GM23338 (cell line): Measurements from ENCODE around the gene BBX. TPM values are rescaled to one million over a fixed set of nuclear protein-coding genes. Genes with fewer than 3 reads are reported as not detected.

ENCODE experiments used
- ATAC-seq: fragments of 200-7000 bp; cut with Tn5 transposase; 3 replicates; pipeline ENCODE4 v1.9.1; 2020
- DNase-seq: peaks from one replicate; pipeline ENCODE4 v3.0.0-alpha.2; 2015; ENCODE audit warnings: low spot score
- H2AFZ ChIP-seq: fragments of 200-600 bp; sonication (generic); 2 replicates; pipeline ENCODE4 v1.8.0; 2016; ENCODE audit warnings: antibody characterized with exemption, mild to moderate bottlenecking, moderate library complexity
- H3F3A ChIP-seq: fragments of 200-600 bp; sonication (generic); replicated peaks from 2 replicates; pipeline ENCODE4 v1.8.0; 2017; ENCODE audit warnings: antibody characterized with exemption, mixed run types, low read depth
- H3K27ac ChIP-seq: fragments of 200-600 bp; sonication (generic); 2 replicates; pipeline ENCODE4 v1.6.1; 2016; ENCODE audit warnings: low read depth
- H3K27me3 ChIP-seq: fragments of 200-600 bp; sonication (generic); 2 replicates; pipeline ENCODE4 v1.8.0; 2016; ENCODE audit warnings: mild to moderate bottlenecking, mixed run types, moderate library complexity; ENCODE audit not compliant: insufficient read depth
- H3K36me3 ChIP-seq: fragments of 200-600 bp; sonication (generic); 2 replicates; pipeline ENCODE4 v1.8.0; 2016; ENCODE audit warnings: mild to moderate bottlenecking; ENCODE audit not compliant: insufficient read depth
- H3K4me1 ChIP-seq: fragments of 200-600 bp; sonication (generic); 2 replicates; pipeline ENCODE4 v1.8.0; 2016; ENCODE audit warnings: mild to moderate bottlenecking, moderate library complexity; ENCODE audit not compliant: insufficient read depth
- H3K4me2 ChIP-seq: fragments of 200-600 bp; sonication (generic); 2 replicates; pipeline ENCODE4 v1.7.1; 2017; ENCODE audit warnings: mixed run types
- H3K4me3 ChIP-seq: fragments of 200-600 bp; sonication (generic); 2 replicates; pipeline ENCODE4 v1.6.1; 2016; ENCODE audit warnings: mixed run types
- H3K79me2 ChIP-seq: fragments of 200-600 bp; sonication (generic); replicated peaks from 2 replicates; pipeline ENCODE4 v1.8.0; 2017; ENCODE audit warnings: mild to moderate bottlenecking; ENCODE audit not compliant: insufficient read depth
- H3K9me2 ChIP-seq: fragments of 200-600 bp; sonication (generic); 2 replicates; pipeline ENCODE4 v1.8.0; 2017; ENCODE audit not compliant: insufficient read depth
- H4K20me1 ChIP-seq: fragments of 200-600 bp; sonication (generic); replicated peaks from 2 replicates; pipeline ENCODE4 v1.8.0; 2017; ENCODE audit warnings: mild to moderate bottlenecking; ENCODE audit not compliant: insufficient read depth
- H3K27ac Mint-ChIP-seq: 2 replicates; pipeline ENCODE4 v1.8.0; 2020; ENCODE audit warnings: inconsistent platforms, mild to moderate bottlenecking, moderate library complexity, mixed read lengths
- H3K27me3 Mint-ChIP-seq: 3 replicates; pipeline ENCODE4 v1.8.0; 2022; ENCODE audit warnings: low read depth, mild to moderate bottlenecking, moderate library complexity, mixed read lengths, inconsistent platforms; ENCODE audit not compliant: insufficient read depth, poor library complexity
- H3K36me3 Mint-ChIP-seq: 3 replicates; pipeline ENCODE4 v1.8.0; 2021; ENCODE audit warnings: low read depth, mild to moderate bottlenecking, inconsistent platforms, moderate library complexity, mixed read lengths
- H3K4me1 Mint-ChIP-seq: 3 replicates; pipeline ENCODE4 v1.8.0; 2020; ENCODE audit warnings: mild to moderate bottlenecking, inconsistent platforms, mixed read lengths
- H3K4me3 Mint-ChIP-seq: 3 replicates; pipeline ENCODE4 v1.8.0; 2021; ENCODE audit warnings: moderate library complexity, mild to moderate bottlenecking, inconsistent platforms, mixed read lengths
- H3K9me3 Mint-ChIP-seq: 3 replicates; pipeline ENCODE4 v1.8.0; 2020; ENCODE audit warnings: moderate library complexity, mild to moderate bottlenecking, inconsistent platforms, mixed read lengths
- CREB1 ChIP-seq: fragments of 250-450 bp; sonication (Bioruptor Pico); IDR thresholded peaks from 2 replicates; pipeline ENCODE4 v1.5.0; 2020; ENCODE audit warnings: low read depth, mild to moderate bottlenecking, moderate library complexity
- POLR2AphosphoS5 ChIP-seq: IDR thresholded peaks from 2 replicates; pipeline ENCODE4 v1.6.1; 2016; ENCODE audit warnings: antibody characterized with exemption, low read depth
- STAT1 ChIP-seq: IDR thresholded peaks from one replicate; pipeline ENCODE4 v1.6.1; 2016; ENCODE audit warnings: antibody characterized with exemption; ENCODE audit not compliant: unreplicated experiment
- ZNF114 ChIP-seq: fragments of 250-450 bp; sonication (Bioruptor Pico); IDR thresholded peaks from 2 replicates; pipeline ENCODE4 v1.5.0; 2020; ENCODE audit warnings: mild to moderate bottlenecking, moderate library complexity
- ZNF331 ChIP-seq: fragments of 250-450 bp; sonication (Bioruptor Pico); IDR thresholded peaks from 2 replicates; pipeline ENCODE4 v1.5.0; 2020; ENCODE audit warnings: low read depth, mild to moderate bottlenecking, moderate library complexity
- polyA plus RNA-seq: library from polyadenylated mRNA; unstranded; fragments of >200 nt; fragmentation: Nextera tagmentation; extraction: Ambion mirVana; gene quantifications from 2 replicates; pipeline ENCODE4 v1.2.1, GENCODE V29; 2016
- total RNA-seq: library from RNA; depleted of rRNA; stranded (reverse); fragments of >200 nt; shearing (Covaris generic); gene quantifications from 2 replicates; pipeline ENCODE4 v1.2.3, GENCODE V29; 2014
- TF ChIP-seq, protein P1 (sequence below): IDR thresholded peaks from 2 replicates; pipeline ENCODE4 v1.6.1; 2016; ENCODE audit warnings: antibody characterized with exemption
- TF ChIP-seq, protein P2 (sequence below), 2 experiments: fragments of 200-600 bp in 1 of 2; sonication (generic) in 1 of 2; conservative IDR thresholded peaks; 2 replicates each; pipeline versions ENCODE4 v1.5.1 to v1.6.1; 2016 to 2017; ENCODE audit warnings: antibody characterized with exemption in 2 of 2, low read depth in 2 of 2, mild to moderate bottlenecking in 2 of 2, moderate library complexity in 1 of 2

Gene BBX
- total and polyA plus RNA-seq, 2 experiments from 2014 or later = 35.2 to 44.1 TPM

DNA sequence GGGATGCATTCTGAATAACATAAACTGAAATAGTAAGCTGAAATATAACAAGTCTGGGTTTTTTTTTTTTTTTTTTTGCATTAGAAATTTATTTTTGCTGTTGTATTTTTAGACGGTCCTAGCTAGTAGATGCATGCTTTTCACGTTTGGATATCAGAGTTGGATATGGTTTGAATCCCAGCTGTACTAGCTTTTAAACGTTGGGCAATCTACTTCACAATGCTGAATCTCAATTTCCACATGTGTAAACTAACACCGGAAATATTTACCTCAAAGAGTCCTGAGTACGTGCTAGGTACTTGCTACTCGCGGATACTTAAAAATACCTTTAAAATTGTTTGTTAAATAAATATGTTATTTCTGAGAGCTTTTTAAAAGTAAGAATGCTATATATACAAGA is 139.8 kb downstream of the BBX start:
- Histone ChIP-seq H3K36me3 (no peaks in the 10 kb centered on the region), H3K79me2 (no peaks in the 10 kb centered on the region; the same call in 1 of the 2 replicates), H4K20me1 (no peaks in the 10 kb centered on the region), H3K27ac (no peak overlapping the region), H3K4me2 (no peak overlapping the region), H2AFZ (no peak overlapping the region), H3K4me3 (no peak overlapping the region), H3K4me1 (peaks cover 33% of the 10 kb centered on the region), H3F3A (no peaks in the 10 kb centered on the region), H3K9me2 (no peaks in the 10 kb centered on the region), H3K27me3 (no peaks in the 10 kb centered on the region)
- ATAC-seq (no peak), DNase-seq (no peak)
- Mint-ChIP-seq H3K36me3 (no peaks in the 10 kb centered on the region), H3K9me3 (no peaks in the 10 kb centered on the region), H3K27ac (no peak overlapping the region), H3K4me3 (no peak overlapping the region), H3K27me3 (peaks cover 6% of the 10 kb centered on the region), H3K4me1 (peaks cover 42% of the 10 kb centered on the region)
- TF ChIP-seq, protein P1, sequence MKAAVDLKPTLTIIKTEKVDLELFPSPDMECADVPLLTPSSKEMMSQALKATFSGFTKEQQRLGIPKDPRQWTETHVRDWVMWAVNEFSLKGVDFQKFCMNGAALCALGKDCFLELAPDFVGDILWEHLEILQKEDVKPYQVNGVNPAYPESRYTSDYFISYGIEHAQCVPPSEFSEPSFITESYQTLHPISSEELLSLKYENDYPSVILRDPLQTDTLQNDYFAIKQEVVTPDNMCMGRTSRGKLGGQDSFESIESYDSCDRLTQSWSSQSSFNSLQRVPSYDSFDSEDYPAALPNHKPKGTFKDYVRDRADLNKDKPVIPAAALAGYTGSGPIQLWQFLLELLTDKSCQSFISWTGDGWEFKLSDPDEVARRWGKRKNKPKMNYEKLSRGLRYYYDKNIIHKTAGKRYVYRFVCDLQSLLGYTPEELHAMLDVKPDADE = no peak
- TF ChIP-seq ZNF331 (CRISPR knock-in tag) = no peak
- TF ChIP-seq, protein P2, sequence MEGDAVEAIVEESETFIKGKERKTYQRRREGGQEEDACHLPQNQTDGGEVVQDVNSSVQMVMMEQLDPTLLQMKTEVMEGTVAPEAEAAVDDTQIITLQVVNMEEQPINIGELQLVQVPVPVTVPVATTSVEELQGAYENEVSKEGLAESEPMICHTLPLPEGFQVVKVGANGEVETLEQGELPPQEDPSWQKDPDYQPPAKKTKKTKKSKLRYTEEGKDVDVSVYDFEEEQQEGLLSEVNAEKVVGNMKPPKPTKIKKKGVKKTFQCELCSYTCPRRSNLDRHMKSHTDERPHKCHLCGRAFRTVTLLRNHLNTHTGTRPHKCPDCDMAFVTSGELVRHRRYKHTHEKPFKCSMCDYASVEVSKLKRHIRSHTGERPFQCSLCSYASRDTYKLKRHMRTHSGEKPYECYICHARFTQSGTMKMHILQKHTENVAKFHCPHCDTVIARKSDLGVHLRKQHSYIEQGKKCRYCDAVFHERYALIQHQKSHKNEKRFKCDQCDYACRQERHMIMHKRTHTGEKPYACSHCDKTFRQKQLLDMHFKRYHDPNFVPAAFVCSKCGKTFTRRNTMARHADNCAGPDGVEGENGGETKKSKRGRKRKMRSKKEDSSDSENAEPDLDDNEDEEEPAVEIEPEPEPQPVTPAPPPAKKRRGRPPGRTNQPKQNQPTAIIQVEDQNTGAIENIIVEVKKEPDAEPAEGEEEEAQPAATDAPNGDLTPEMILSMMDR (conservative IDR thresholded peaks at IDR 0.05; ENCODE audit: low read depth in 2 of 2) = no peak
- TF ChIP-seq CREB1 = no peak
- no peak for TF ChIP-seq STAT1

DNA sequence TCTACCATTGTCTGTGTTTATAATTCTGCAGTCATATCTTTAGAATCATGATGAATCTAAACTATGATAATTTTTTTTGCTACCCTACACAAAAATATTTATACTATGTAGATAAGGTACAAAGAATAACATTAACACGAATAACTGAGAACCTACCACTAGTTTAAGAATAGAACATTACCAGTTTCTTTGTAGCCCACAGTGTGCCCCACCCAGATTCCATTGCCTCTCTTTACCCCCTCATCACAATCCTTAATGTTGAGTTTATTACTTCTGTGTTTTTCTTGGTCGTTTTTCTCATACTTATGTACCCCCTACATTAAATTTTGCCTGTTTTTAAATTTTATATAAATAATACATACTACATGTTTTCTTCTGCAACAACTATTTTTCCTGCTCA is 140.5 kb downstream of the BBX start:
- Histone ChIP-seq H4K20me1 (no peaks in the 10 kb centered on the region), H3F3A (no peaks in the 10 kb centered on the region), H3K4me3 (no peak overlapping the region), H3K79me2 (peaks cover 6% of the 10 kb centered on the region; the same call in 1 of the 2 replicates), H3K27me3 (no peaks in the 10 kb centered on the region), H2AFZ (no peak overlapping the region), H3K4me1 (peaks cover 40% of the 10 kb centered on the region), H3K9me2 (no peaks in the 10 kb centered on the region), H3K27ac (no peak overlapping the region), H3K4me2 (no peak overlapping the region), H3K36me3 (no peaks in the 10 kb centered on the region)
- TF ChIP-seq ZNF331 (CRISPR knock-in tag) = no peak
- TF ChIP-seq CREB1 = no peak
- TF ChIP-seq POLR2AphosphoS5 = no peak
- TF ChIP-seq STAT1 = no peak
- no peak for TF ChIP-seq ZNF114 (CRISPR knock-in tag)
- TF ChIP-seq, protein P1 = no peak
- no peak for DNase-seq
- Mint-ChIP-seq H3K4me1 (peaks cover 45% of the 10 kb centered on the region), H3K36me3 (no peaks in the 10 kb centered on the region), H3K4me3 (no peak overlapping the region), H3K27ac (no peak overlapping the region), H3K27me3 (peaks cover 6% of the 10 kb centered on the region), H3K9me3 (no peaks in the 10 kb centered on the region)
- ATAC-seq = no peak
